Stimulated activated CD4-positive, alpha-beta T cell treated with anti-CD3 and anti-CD28 coated beads, Interleukin-1b, Interleukin-23, amount 100 ng/mL, for 4 hours (primary cell): ENCODE data around the gene EMC1.
"Not testable (repeated sequence)": the region's sequence is repeated elsewhere in the genome, so short reads cannot be mapped to it uniquely, and the experiment has no call there.

Experiments used
- DNase-seq, 2 donors: peaks; one replicate each; pipeline ENCODE4 v3.0.0-alpha.2; 2020; ENCODE audit warnings: low read depth in 2 of 2

Gene EMC1

GRCh38 chr1:19251305-19252196 lies at the start of gene EMC1, which contains the start of gene MRTO4:
Gene EMC1, minus strand, starts transcription at chr1:19251524. Its CDS starts 15 bp downstream, at chr1:19251509.
Gene MRTO4, plus strand, starts transcription at chr1:19251805. Its CDS starts 31 bp downstream, at chr1:19251836.
- DNase-seq = peak; percentile 85 to 95

DNA sequence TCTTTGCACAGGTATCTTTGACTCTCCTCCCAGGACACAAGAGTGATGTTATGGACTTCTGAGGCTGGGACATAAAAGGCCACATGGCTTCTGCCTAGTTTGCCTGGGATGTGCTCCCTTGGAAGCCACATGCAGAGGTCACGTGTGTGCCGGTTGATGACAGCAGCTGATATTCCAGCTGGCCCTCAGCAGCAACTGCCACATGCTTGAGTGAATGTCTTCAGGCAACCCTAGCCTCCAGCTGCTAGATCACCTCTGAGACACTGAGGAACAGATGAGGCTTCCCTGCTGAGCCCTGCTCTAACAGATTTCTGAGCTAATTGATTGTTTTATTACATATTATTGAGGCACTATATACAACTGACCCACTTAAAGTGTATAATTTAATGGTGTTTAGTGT lies 48.9 kb upstream of the EMC1 start:
- DNase-seq = no peak

DNA sequence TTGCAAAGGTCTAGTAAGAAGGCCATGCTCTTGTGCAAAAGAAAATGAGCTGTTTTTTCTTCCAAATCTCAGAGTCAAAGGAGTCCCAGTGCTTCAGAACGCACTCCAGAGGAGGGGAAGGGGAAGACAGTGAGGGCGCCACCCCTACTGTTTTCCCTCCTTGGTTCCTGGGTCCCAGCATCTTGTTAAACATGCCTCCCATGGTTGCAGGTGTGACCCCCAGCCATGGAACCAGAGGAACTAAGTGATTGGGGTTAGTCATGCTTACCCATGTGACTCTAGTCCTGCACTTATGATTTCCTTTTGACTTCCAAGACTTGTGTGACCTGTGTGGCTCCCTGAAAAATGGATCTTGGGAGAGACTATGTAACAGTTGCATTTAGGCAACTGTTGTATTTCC lies 43.3 kb upstream of the EMC1 start:
- no peak for DNase-seq

DNA sequence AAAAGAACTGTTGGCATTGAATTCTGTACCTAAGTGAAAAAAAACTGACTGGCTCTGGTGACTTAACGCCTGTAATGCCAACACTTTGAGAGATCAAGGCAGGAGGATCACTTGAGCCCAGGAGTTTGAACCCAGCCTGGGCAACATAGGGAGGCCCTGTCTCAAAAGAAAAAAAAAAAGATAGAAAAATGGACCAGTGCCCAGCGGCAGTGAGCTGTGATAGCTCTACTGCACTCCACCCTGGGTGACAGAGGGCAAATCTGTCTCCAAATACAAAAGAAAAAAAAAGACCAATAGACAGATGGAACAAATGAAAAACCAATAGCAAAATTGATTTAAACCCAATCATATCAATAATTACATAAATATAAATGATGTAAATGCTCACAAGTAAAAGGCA lies 37.9 kb upstream of the EMC1 start:
- no peak for DNase-seq

- peak; percentile 36 to 57 for DNase-seq
Observed at GRCh38 chr1:19288324-19289241, 37.3 kb upstream of the EMC1 start, which contains the start of gene AKR7A3. Gene AKR7A3, minus strand, starts transcription at chr1:19288770. Its CDS starts 61 bp downstream, at chr1:19288709.

DNA sequence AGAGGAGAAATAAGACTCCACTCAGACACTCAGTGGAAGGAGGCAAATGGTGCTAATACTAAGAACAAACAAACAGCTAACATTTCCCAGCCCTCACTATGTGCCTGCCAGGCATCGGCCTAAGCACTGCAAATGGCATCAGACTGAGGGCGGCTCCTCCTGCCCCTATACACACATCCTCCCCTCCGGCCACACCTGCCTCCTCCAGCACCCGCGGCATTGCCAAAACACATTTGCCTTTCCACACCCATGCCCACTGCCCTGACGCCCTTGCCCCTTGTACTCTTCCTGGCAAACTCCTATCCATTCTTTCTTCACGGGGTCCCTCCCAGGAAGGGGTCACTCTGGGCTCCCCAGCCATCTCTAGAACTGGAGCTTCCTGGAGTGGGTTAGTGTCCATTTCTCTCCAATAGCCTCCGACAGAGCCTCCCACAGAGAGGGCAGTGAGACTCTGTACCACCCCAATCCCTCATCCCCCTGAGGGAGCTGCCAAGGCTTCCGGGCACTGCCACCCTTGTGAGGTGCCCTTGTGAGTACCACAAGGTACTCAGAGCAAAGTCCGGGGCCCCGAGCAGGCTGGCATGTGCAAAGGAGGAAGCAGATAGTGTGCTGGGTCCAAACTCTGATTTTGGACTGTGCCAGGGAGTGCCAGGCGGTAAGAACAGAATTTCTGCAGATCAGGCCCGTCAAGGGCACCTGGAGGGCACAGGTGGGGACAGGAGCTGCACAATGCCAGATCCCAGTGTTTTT lies 36.3 kb upstream of the EMC1 start:
- no peak for DNase-seq

DNA sequence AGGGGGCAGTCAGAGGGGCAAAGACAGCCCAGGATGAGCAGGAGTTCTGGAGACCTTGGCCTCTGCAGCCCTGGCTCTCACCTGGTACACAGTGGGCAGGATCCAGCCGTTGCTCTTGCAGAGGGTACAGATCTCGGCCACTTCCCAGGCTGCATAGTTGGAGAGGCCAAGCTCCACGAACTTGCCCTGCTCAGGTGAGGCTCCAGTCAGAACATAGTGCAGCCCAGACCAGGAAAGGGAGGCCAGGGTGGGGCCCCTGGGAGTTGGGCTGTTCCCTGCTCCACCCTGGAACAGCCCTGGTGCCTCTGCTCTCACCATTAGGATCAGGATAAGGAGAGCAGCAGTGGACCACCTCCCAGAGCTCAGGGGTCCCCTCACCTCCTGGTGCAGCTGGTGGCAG lies 34.5 kb upstream of the EMC1 start:
- not testable (repeated sequence) for DNase-seq

DNA sequence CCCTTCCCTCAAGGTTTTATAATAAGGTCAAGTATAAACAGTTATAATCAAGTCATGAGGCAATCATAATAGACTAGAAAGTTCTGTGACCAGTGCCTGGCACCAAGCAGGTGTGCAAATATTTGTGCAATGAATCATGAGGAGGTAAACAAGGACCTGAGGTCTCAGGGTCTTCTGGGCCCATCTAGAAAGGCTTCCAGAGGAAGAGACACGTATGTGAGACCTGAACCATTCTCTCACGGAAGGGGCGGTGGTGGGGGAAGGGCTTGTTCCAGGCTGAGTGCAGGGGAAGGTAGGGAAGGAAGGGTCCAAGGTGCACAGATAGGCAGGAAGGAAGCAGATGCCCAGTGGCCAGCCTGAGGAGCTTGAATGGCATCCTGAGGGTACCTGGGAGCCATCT lies 34.0 kb upstream of the EMC1 start:
- not testable (repeated sequence) for DNase-seq

DNA sequence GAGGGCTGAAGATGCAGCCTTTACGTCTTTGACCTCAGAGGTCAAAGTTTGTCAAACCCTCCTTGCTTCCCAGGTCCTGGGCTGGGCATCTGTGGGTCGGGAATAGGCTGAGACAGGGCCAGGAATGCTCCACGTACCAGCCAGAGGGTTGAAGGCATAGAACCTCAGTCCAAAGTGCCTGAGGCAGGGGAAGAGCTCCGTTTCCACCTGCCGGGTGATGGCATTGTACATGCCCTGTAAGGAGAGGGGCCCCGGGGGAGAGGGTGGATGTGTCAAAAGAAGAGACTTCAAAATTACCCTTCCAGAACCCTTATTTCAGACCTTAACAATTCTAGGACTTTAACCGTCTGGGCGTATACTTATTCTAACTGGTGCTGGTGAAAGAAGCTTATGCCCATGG lies 33.6 kb upstream of the EMC1 start:
- DNase-seq = no peak

DNA sequence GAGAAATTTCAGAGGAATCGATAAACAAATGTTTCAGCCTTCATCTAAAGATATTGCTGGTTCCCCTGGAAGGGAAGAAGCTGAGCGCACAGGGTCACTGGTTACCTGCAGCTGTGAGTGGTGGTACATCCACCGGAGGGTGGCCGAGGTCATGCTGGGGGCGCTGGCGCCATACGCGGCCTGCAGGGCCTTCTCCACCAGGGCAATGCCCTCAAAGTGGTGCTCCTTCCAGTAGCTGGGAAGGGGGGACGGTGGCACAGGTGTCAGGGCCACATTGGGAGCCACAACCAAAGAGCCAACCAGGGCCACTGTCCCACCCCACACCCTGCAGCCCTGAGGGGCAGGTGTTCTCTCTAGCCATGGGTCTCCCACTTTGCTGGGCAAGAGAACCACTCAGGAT lies 32.6 kb upstream of the EMC1 start:
- no peak for DNase-seq

DNA sequence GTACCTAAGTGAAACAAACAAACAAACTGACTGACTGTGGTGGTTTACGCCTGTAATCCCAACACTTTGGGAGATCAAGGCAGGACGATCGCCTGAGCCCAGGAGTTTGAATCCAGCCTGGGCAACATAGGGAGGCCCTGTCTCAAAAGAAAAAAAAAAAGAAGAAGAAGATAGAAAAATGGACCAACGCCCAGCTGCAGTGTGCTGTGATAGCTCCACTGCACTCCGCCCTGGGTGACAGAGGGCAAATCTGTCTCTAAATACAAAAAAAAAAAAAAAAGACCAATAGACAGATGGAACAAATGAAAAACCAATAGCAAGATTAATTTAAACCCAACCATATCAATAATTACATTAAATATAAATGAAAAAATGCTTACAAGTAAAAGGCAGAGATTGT lies 23.3 kb upstream of the EMC1 start:
- DNase-seq = no peak

GRCh38 chr1:19273844-19274531 lies 22.7 kb upstream of the EMC1 start:
- not testable (repeated sequence) for DNase-seq

DNA sequence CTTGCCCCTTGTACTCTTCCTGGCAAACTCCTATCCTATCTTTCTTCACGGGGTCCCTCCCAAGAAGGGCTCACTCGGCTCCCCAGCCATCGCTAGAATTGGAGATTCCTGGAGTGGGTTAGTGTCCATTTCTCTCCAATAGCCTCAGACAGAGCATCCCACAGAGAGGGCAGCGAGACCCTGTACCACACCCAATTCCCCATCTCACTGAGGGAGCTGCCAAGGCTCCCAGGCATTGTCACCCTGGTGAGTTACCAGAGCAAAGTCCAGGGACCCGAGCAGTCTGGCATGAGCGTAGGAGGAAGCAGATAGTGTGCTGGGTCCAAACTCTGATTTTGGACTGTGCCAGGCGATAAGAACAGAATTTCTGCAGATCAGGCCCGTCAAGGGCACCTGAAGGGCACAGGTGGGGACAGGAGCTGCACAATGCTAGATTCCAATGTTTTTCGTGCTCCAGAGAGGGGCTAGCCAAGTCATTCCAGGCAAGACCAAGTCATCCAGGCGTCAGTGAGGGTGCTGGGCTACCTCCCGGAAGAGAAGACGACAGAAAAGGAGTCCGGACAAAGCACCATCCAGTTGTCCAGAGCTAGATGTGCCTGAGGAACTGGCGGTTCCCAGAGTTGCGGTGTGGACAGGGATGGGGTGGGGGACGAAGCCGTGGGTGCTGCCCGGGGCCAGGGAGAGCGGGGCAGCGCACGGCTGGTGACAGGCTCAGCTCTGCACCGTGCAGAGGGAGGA lies 22.0 kb upstream of the EMC1 start:
- DNase-seq = no peak

GRCh38 chr1:19272064-19272463 lies 20.7 kb upstream of the EMC1 start:
- no peak for DNase-seq

DNA sequence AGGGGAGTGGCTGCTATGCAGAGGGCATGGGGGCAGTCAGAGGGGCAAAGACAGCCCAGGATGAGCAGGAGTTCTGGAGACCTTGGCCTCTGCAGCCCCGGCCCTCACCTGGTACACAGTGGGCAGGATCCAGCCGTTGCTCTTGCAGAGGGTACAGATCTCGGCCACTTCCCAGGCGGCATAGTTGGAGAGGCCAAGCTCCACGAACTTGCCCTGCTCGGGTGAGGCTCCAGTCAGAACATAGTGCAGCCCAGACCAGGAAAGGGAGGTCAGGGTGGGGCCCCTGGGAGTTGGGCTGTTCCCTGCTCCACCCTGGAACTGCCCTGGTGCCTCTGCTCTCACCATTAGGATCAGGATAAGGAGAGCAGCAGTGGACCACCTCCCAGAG lies 19.0 kb upstream of the EMC1 start:
- not testable (repeated sequence) for DNase-seq

GRCh38 chr1:19269427-19270342 lies 18.4 kb upstream of the EMC1 start:
- not testable (repeated sequence) for DNase-seq

DNA sequence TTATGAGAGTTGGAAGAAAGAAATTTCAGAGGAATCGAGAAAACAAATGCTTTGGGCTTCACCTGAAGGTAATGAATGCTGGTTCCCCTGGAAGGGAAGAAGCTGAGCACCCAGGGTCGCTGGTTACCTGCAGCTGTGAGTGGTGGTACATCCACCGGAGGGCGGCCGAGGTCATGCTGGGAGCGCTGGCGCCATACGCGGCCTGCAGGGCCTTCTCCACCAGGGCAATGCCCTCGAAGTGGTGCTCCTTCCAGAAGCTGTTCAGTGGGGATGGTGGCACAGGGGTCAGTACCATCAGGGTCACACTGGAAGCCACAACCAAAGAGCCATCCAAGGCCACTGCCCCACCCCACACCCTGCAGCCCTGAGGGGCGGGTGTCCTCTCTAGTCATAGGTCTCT lies 17.1 kb upstream of the EMC1 start:
- DNase-seq = no peak

DNA sequence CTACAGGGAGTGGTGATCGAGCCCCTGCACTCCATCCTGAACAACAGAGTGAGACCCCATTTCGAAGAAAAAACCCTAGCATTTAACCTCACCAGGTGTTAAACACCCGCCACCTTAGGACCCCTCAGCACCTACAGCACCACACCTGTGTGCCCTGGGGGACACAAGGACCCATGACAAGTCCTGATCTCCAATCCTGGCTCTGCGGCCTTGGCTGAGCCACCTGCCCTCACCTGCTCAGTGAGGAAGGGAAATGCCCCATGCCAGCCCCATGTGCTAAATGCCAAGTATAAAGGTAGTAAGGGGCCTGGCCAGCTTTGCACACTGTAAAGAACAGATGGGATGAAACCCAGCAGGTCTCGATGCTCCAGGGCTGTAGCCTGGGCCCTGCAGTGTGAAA lies 11.4 kb upstream of the EMC1 start:
- no peak for DNase-seq

- DNase-seq = no peak
Observed at GRCh38 chr1:19262047-19262446, 10.7 kb upstream of the EMC1 start.
